Smooth muscle cell (in vitro differentiated cells): ENCODE data around the gene ATP10B. TPM values are rescaled to one million over a fixed set of nuclear protein-coding genes. Genes with fewer than 3 reads are reported as not detected.
A peak's percentile ranks its signal among the peaks of the same experiment; 100 is the strongest.

Experiments used
- DNase-seq: peaks from one replicate; lab custom pipeline; 2025; ENCODE audit not compliant: unreplicated experiment; lab: John Stamatoyannopoulos, UW
- H2AFZ ChIP-seq: fragments of 200-600 bp; sonication (generic); 2 replicates; pipeline ENCODE4 v1.6.0; 2016; ENCODE audit warnings: antibody characterized with exemption, low read depth, mild to moderate bottlenecking
- H3F3A ChIP-seq: fragments of 200-600 bp; sonication (generic); 2 replicates; pipeline ENCODE4 v1.6.0; 2017; ENCODE audit warnings: antibody characterized with exemption, low read depth
- H3K27ac ChIP-seq: fragments of 200-600 bp; sonication (generic); 2 replicates; pipeline ENCODE4 v1.5.1; 2016; ENCODE audit warnings: low read depth, mild to moderate bottlenecking
- H3K27me3 ChIP-seq: fragments of 200-600 bp; sonication (generic); 2 replicates; pipeline ENCODE4 v1.6.1; 2016; ENCODE audit warnings: low read depth, mild to moderate bottlenecking
- H3K36me3 ChIP-seq: fragments of 200-600 bp; sonication (generic); 2 replicates; pipeline ENCODE4 v1.5.1; 2016; ENCODE audit warnings: low read depth
- H3K4me1 ChIP-seq: fragments of 200-600 bp; sonication (generic); 2 replicates; pipeline ENCODE4 v1.5.1; 2016; ENCODE audit warnings: low read depth
- H3K4me2 ChIP-seq: fragments of 200-600 bp; sonication (generic); 2 replicates; pipeline ENCODE4 v1.6.0; 2016; ENCODE audit warnings: mild to moderate bottlenecking
- H3K4me3 ChIP-seq: fragments of 200-600 bp; sonication (generic); 2 replicates; pipeline ENCODE4 v1.5.1; 2016; ENCODE audit warnings: mild to moderate bottlenecking
- H3K79me2 ChIP-seq: fragments of 200-600 bp; sonication (generic); 2 replicates; pipeline ENCODE4 v1.6.0; 2016; ENCODE audit warnings: low read depth, mild to moderate bottlenecking
- H3K9ac ChIP-seq: fragments of 200-600 bp; sonication (generic); 2 replicates; pipeline ENCODE4 v1.6.0; 2016; ENCODE audit warnings: low read depth
- H3K9me3 ChIP-seq: fragments of 200-600 bp; sonication (generic); replicated peaks from 2 replicates; pipeline ENCODE4 v1.5.1; 2016; ENCODE audit warnings: low read depth
- H4K20me1 ChIP-seq: fragments of 200-600 bp; sonication (generic); 2 replicates; pipeline ENCODE4 v1.6.0; 2016; ENCODE audit warnings: low read depth
- WGBS: methylation state at CpG from one replicate; pipeline ENCODE4 v1.1.7; 2016; ENCODE audit warnings: low lambda C conversion rate; 5-methylcytosine and 5-hydroxymethylcytosine counted together
- polyA plus RNA-seq: library from polyadenylated mRNA; unstranded; fragments of >200 nt; fragmentation: Nextera tagmentation; extraction: Ambion mirVana; gene quantifications from 2 replicates; pipeline ENCODE4 v1.2.1, GENCODE V29; 2016
- total RNA-seq: library from RNA; depleted of rRNA; stranded (reverse); fragments of >200 nt; gene quantifications from 2 replicates; pipeline ENCODE4 v1.2.3, GENCODE V29; 2014
- TF ChIP-seq, protein P1 (sequence below): fragments of 200-600 bp; sonication (generic); IDR thresholded peaks from 2 replicates; pipeline ENCODE4 v1.5.1; 2017; ENCODE audit warnings: borderline replicate concordance, mild to moderate bottlenecking, antibody characterized with exemption; ENCODE audit not compliant: insufficient read depth, poor library complexity, severe bottlenecking

ATP10B gene
- total and polyA plus RNA-seq, 2 experiments from 2014 or later = 0.13 TPM; not detected in 1

DNA sequence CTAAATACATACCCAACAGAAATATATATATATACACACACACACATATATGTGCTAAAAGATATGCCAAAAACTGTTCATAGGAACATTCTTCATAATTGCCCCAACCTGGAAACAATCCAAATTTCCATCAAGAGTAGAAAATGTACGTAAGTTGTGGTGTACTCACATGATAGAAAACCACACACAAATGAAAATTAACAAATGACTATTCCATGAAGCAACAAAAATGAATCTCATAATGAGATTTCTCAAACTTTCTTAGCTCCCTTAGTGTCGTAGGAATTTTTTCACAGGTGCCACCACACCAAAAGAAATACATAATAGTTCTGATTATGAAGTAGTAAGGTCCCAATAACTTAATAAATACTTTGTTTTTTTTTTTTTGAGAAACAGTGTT, 7.8 kb downstream of the ATP10B start:
- Histone ChIP-seq H3K27me3 (no peaks in the 10 kb centered on the region), H3K79me2 (no peaks in the 10 kb centered on the region), H3K4me2 (no peak overlapping the region), H3K27ac (no peak overlapping the region), H3K4me3 (no peak overlapping the region), H2AFZ (no peak overlapping the region), H3K9me3 (no peaks in the 10 kb centered on the region), H3K36me3 (no peaks in the 10 kb centered on the region), H3F3A (no peaks in the 10 kb centered on the region), H3K4me1 (no peaks in the 10 kb centered on the region), H4K20me1 (no peaks in the 10 kb centered on the region), H3K9ac (no peak overlapping the region)
- DNase-seq = no peak
- TF ChIP-seq, protein P1, sequence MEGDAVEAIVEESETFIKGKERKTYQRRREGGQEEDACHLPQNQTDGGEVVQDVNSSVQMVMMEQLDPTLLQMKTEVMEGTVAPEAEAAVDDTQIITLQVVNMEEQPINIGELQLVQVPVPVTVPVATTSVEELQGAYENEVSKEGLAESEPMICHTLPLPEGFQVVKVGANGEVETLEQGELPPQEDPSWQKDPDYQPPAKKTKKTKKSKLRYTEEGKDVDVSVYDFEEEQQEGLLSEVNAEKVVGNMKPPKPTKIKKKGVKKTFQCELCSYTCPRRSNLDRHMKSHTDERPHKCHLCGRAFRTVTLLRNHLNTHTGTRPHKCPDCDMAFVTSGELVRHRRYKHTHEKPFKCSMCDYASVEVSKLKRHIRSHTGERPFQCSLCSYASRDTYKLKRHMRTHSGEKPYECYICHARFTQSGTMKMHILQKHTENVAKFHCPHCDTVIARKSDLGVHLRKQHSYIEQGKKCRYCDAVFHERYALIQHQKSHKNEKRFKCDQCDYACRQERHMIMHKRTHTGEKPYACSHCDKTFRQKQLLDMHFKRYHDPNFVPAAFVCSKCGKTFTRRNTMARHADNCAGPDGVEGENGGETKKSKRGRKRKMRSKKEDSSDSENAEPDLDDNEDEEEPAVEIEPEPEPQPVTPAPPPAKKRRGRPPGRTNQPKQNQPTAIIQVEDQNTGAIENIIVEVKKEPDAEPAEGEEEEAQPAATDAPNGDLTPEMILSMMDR = no peak
- WGBS = 91% methylated on average over 2 of the region's 2 CpGs

DNA sequence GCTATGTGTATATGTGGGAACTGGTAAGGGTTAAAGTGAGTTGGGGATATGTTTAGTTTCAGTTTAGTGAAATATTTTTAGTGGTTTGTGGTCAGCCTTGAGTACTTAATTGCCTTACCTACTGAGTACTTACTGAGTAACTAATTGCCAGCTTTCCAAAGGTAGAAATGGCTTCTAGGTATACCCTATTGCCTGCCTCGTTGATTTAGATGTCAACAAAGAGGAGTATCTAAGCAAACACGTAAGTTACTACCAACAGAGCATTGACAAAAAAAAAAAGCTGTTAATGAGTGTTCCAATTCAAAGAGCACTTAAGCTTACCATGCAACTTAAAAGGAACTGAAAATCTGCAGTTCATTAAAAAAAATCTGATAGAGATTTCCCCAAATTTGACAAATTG, 8.8 kb downstream of the ATP10B start:
- Histone ChIP-seq H3K4me2 (no peak overlapping the region), H3K36me3 (no peaks in the 10 kb centered on the region), H3K27me3 (no peaks in the 10 kb centered on the region), H3K27ac (no peak overlapping the region), H2AFZ (no peak overlapping the region), H3K4me3 (no peak overlapping the region), H3K4me1 (no peaks in the 10 kb centered on the region), H3K9me3 (no peaks in the 10 kb centered on the region), H3K9ac (no peak overlapping the region), H3F3A (no peaks in the 10 kb centered on the region), H4K20me1 (no peaks in the 10 kb centered on the region), H3K79me2 (no peaks in the 10 kb centered on the region)
- TF ChIP-seq, protein P1 = no peak
- no peak for DNase-seq
- WGBS = 38% methylated on average over 2 of the region's 2 CpGs

DNA sequence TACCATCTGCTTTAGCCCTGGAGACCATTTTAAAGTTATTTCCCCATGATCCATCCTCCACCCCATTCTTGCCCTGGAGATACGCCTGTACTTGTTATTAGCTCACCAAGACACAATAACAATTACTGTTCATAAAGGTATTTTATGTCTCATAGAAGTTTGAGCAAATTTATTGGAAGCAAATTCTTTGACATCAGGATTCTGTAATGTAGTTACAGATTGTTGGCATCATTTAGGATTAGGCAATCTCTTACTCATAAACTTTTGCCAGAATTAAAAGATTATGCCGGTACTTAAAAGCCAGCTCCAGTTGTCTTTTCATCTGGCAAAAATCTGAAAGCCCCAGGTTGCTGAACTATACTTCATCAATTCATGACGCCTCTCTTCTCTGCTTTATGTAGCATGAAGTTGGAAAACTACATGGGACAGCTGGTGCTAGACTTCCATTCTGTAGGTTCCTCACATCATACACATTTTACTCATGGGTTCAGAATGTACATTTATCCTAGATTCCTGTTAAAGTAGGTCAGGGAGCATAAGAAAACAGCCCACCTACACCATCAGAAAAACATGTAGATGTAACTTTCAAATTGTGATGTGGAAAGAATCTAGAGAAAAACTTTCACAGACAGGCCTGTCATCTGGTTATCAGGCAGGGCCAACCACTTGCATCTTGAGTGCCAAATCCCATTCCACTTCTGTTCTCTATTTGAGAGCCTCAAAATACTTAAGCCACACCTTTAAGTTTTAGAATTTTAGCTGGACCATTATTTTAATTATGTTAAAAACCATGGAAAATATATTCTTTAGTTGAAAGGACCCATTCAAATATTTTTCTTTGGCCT, 14.0 kb downstream of the ATP10B start:
- H3K4me3 ChIP-seq = no peak overlapping the region
- no peak overlapping the region for H2AFZ ChIP-seq
- no peak overlapping the region for H3K4me2 ChIP-seq
- WGBS = 73% methylated on average over 3 of the region's 3 CpGs
- peak overlapping the region; percentile 28 for H3K27ac ChIP-seq
- no peaks in the 10 kb centered on the region for H3K36me3 ChIP-seq
- H3K9me3 ChIP-seq = no peaks in the 10 kb centered on the region
- H3F3A ChIP-seq = no peaks in the 10 kb centered on the region
- no peaks in the 10 kb centered on the region for H3K4me1 ChIP-seq
- TF ChIP-seq, protein P1 = no peak
- H3K79me2 ChIP-seq = no peaks in the 10 kb centered on the region
- no peak for DNase-seq
- H4K20me1 ChIP-seq = no peaks in the 10 kb centered on the region
- H3K9ac ChIP-seq = no peak overlapping the region
- H3K27me3 ChIP-seq = no peaks in the 10 kb centered on the region

DNA sequence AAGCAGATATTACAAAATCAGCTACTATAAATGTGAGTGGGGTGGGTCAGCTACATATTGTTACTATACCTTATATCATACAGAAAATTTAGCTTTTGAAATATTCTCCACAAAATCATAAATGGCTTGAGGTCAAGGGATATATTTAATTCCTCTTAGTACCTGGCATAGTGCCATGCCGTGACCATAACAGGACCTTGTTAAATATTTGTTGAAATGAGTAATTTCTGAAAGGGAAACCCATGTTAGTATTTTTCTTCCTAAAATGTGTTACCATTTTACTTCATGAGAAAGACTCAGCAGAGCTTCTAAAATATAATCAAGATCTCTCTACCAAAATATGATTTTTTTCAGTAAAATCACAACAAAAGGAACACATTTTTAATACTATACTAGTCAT, 14.8 kb downstream of the ATP10B start:
- DNase-seq = no peak
- no peak overlapping the region for H2AFZ ChIP-seq
- TF ChIP-seq, protein P1 = no peak
- no peak overlapping the region for H3K4me3 ChIP-seq
- H3K4me2 ChIP-seq = no peak overlapping the region
- no peaks in the 10 kb centered on the region for H3K36me3 ChIP-seq
- no peaks in the 10 kb centered on the region for H3K9me3 ChIP-seq
- no peaks in the 10 kb centered on the region for H3K79me2 ChIP-seq
- no peaks in the 10 kb centered on the region for H3K4me1 ChIP-seq
- WGBS = 3% methylated on average over 1 of the region's 1 CpG
- no peaks in the 10 kb centered on the region for H3K27me3 ChIP-seq
- no peaks in the 10 kb centered on the region for H3F3A ChIP-seq
- no peak overlapping the region for H3K9ac ChIP-seq
- H4K20me1 ChIP-seq = no peaks in the 10 kb centered on the region
- H3K27ac ChIP-seq = peak overlapping the region; percentile 1
